Neural progenitor cell (in vitro differentiated cells): ENCODE measurements around the gene RMI1. TPM values are rescaled to one million over a fixed set of nuclear protein-coding genes. Genes with fewer than 3 reads are reported as not detected.
A peak's percentile ranks its signal among the peaks of the same experiment; 100 is the strongest.

ENCODE experiments used
- DNase-seq: peaks from one replicate; pipeline ENCODE4 v3.0.0-alpha.2; 2016; ENCODE audit warnings: low spot score
- H2AFZ ChIP-seq: fragments of 200-600 bp; sonication (generic); replicated peaks from 2 replicates; pipeline ENCODE4 v1.6.1; 2016; ENCODE audit warnings: antibody characterized with exemption
- H3F3A ChIP-seq: fragments of 200-600 bp; sonication (generic); 2 replicates; pipeline ENCODE4 v1.6.1; 2016; ENCODE audit warnings: antibody characterized with exemption, low read depth
- H3K27ac ChIP-seq: fragments of 200-600 bp; sonication (generic); 2 replicates; pipeline ENCODE4 v1.5.1; 2016; ENCODE audit warnings: mild to moderate bottlenecking
- H3K27me3 ChIP-seq: fragments of 200-600 bp; sonication (generic); 2 replicates; pipeline ENCODE4 v1.6.1; 2016; ENCODE audit warnings: mild to moderate bottlenecking, moderate library complexity
- H3K36me3 ChIP-seq: fragments of 200-600 bp; sonication (generic); 2 replicates; pipeline ENCODE4 v1.5.1; 2016
- H3K4me1 ChIP-seq: fragments of 200-600 bp; sonication (generic); 2 replicates; pipeline ENCODE4 v1.6.1; 2016; ENCODE audit warnings: mixed run types
- H3K4me2 ChIP-seq: fragments of 200-600 bp; sonication (generic); 2 replicates; pipeline ENCODE4 v1.6.1; 2016
- H3K4me3 ChIP-seq: fragments of 200-600 bp; sonication (generic); 2 replicates; pipeline ENCODE4 v1.5.1; 2016
- H3K79me2 ChIP-seq: fragments of 200-600 bp; sonication (generic); 2 replicates; pipeline ENCODE4 v1.6.1; 2016; ENCODE audit warnings: low read depth
- H3K9ac ChIP-seq: fragments of 200-600 bp; sonication (generic); 2 replicates; pipeline ENCODE4 v1.6.1; 2016
- H3K9me3 ChIP-seq: fragments of 200-600 bp; sonication (generic); 2 replicates; pipeline ENCODE4 v1.5.1; 2016; ENCODE audit warnings: low read depth
- H4K20me1 ChIP-seq: fragments of 200-600 bp; sonication (generic); 2 replicates; pipeline ENCODE4 v1.6.1; 2016; ENCODE audit warnings: low read depth
- H3K27ac Mint-ChIP-seq: 3 replicates; pipeline ENCODE4 v1.8.0; 2021; ENCODE audit warnings: mixed read lengths
- H3K27me3 Mint-ChIP-seq: 2 replicates; pipeline ENCODE4 v1.8.0; 2022; ENCODE audit warnings: low read depth, mild to moderate bottlenecking, inconsistent platforms, moderate library complexity, mixed read lengths; ENCODE audit not compliant: insufficient read depth
- H3K36me3 Mint-ChIP-seq: 3 replicates; pipeline ENCODE4 v1.8.0; 2021; ENCODE audit warnings: mixed read lengths
- H3K4me1 Mint-ChIP-seq: 3 replicates; pipeline ENCODE4 v1.8.0; 2021; ENCODE audit warnings: mixed read lengths
- H3K4me3 Mint-ChIP-seq: 3 replicates; pipeline ENCODE4 v1.8.0; 2021; ENCODE audit warnings: mild to moderate bottlenecking, moderate library complexity, mixed read lengths
- H3K9me3 Mint-ChIP-seq: 3 replicates; pipeline ENCODE4 v1.8.0; 2020; ENCODE audit warnings: mixed read lengths
- EZH2 ChIP-seq: fragments of 200-600 bp; sonication (generic); IDR thresholded peaks from 2 replicates; pipeline ENCODE4 v1.6.1; 2017; ENCODE audit warnings: antibody characterized with exemption, mild to moderate bottlenecking, moderate library complexity
- EZH2phosphoT487 ChIP-seq: fragments of 200-600 bp; sonication (generic); IDR thresholded peaks from 2 replicates; pipeline ENCODE4 v1.6.1; 2017; ENCODE audit warnings: antibody characterized with exemption
- total RNA-seq: library from RNA; depleted of rRNA; stranded (reverse); fragments of >200 nt; gene quantifications from 2 replicates; pipeline ENCODE4 v1.2.3, GENCODE V29; 2015; ENCODE audit warnings: low replicate concordance
- TF ChIP-seq, protein P1 (sequence below): fragments of 200-600 bp; sonication (generic); IDR thresholded peaks from 2 replicates; pipeline ENCODE4 v1.5.1; 2017; ENCODE audit warnings: antibody characterized with exemption, mild to moderate bottlenecking

The RMI1 gene
- total RNA-seq, 1 donor from 2014 or later = 35.7 TPM

DNA sequence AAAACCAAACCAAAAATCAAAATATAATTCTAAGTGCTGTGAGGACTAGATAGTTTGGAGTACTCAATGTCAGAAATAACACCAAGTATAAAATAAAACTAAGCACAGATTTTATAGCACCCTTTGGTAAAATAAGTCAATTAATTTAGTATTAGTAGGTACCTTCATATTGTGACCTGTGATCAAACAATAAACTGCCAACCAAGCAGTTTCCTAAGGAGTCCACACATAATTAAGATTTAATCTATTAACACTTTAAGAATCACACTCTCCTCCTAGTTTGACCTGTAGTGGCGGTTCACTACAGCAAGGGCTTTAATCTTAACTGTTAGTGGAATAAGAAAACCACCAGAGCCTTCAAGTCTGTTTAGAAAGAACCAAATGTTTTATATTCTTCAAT is 3.4 kb upstream of the RMI1 start:
- peaks cover 56% of the 10 kb centered on the region for H3K36me3 ChIP-seq
- TF ChIP-seq EZH2phosphoT487 = no peak
- TF ChIP-seq, protein P1, sequence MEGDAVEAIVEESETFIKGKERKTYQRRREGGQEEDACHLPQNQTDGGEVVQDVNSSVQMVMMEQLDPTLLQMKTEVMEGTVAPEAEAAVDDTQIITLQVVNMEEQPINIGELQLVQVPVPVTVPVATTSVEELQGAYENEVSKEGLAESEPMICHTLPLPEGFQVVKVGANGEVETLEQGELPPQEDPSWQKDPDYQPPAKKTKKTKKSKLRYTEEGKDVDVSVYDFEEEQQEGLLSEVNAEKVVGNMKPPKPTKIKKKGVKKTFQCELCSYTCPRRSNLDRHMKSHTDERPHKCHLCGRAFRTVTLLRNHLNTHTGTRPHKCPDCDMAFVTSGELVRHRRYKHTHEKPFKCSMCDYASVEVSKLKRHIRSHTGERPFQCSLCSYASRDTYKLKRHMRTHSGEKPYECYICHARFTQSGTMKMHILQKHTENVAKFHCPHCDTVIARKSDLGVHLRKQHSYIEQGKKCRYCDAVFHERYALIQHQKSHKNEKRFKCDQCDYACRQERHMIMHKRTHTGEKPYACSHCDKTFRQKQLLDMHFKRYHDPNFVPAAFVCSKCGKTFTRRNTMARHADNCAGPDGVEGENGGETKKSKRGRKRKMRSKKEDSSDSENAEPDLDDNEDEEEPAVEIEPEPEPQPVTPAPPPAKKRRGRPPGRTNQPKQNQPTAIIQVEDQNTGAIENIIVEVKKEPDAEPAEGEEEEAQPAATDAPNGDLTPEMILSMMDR = no peak
- no peak for TF ChIP-seq EZH2
- H3K4me1 ChIP-seq = peaks cover 23% of the 10 kb centered on the region
- H3K27me3 ChIP-seq = no peaks in the 10 kb centered on the region
- Mint-ChIP-seq H3K4me1 (peaks cover 32% of the 10 kb centered on the region), H3K27me3 (peaks cover 13% of the 10 kb centered on the region), H3K9me3 (no peaks in the 10 kb centered on the region), H3K36me3 (peaks cover 47% of the 10 kb centered on the region), H3K27ac (no peak overlapping the region), H3K4me3 (peak overlapping the region; percentile 97)
- peaks cover 78% of the 10 kb centered on the region for H4K20me1 ChIP-seq
- H3K4me2 ChIP-seq = peak overlapping the region; percentile 95
- H2AFZ ChIP-seq = no peak overlapping the region
- no peak for DNase-seq
- peaks cover 94% of the 10 kb centered on the region for H3K79me2 ChIP-seq
- H3K27ac ChIP-seq = no peak overlapping the region
- peaks cover 56% of the 10 kb centered on the region for H3F3A ChIP-seq
- H3K4me3 ChIP-seq = peak overlapping the region; percentile 94
- no peaks in the 10 kb centered on the region for H3K9me3 ChIP-seq
- H3K9ac ChIP-seq = peak overlapping the region; percentile 99

- Mint-ChIP-seq H3K9me3 (no peaks in the 10 kb centered on the region), H3K4me1 (peaks cover 44% of the 10 kb centered on the region), H3K27me3 (peaks cover 13% of the 10 kb centered on the region), H3K27ac (peak overlapping the region; percentile 92), H3K4me3 (peak overlapping the region; percentile 97), H3K36me3 (peaks cover 38% of the 10 kb centered on the region)
- H3K79me2 ChIP-seq = peaks cover 94% of the 10 kb centered on the region
- H3K27me3 ChIP-seq = no peaks in the 10 kb centered on the region
- H3K9me3 ChIP-seq = no peaks in the 10 kb centered on the region
- peaks cover 37% of the 10 kb centered on the region for H3K36me3 ChIP-seq
- H4K20me1 ChIP-seq = peaks cover 68% of the 10 kb centered on the region
- H3K4me2 ChIP-seq = peak overlapping the region; percentile 95
- TF ChIP-seq, protein P1 = no peak
- TF ChIP-seq EZH2 (no peak), EZH2phosphoT487 (no peak)
- peak overlapping the region; percentile 98 for H3K27ac ChIP-seq
- H3K4me1 ChIP-seq = peaks cover 36% of the 10 kb centered on the region
- peaks cover 36% of the 10 kb centered on the region for H3F3A ChIP-seq
- peak overlapping the region; percentile 94 for H3K4me3 ChIP-seq
- peak; percentile 90 for DNase-seq
- H2AFZ ChIP-seq = no peak overlapping the region
- H3K9ac ChIP-seq = peak overlapping the region; percentile 99
Observed at GRCh38 chr9:83978992-83979811, 1.4 kb upstream of the RMI1 start.

GRCh38 chr9:83979812-83980394 is 702 bp upstream of the RMI1 start, which contains the start of gene HNRNPK:
Gene HNRNPK, minus strand, starts transcription at chr9:83980215. Its CDS starts 1,963 bp downstream, at chr9:83978252.
- Mint-ChIP-seq H3K4me1 (peaks cover 43% of the 10 kb centered on the region), H3K36me3 (peaks cover 31% of the 10 kb centered on the region), H3K4me3 (peak within 1 kb of the TSS; percentile 97), H3K9me3 (no peaks in the 10 kb centered on the region), H3K27ac (peak within 1 kb of the TSS; percentile 92), H3K27me3 (peaks cover 13% of the 10 kb centered on the region)
- DNase-seq = peak; percentile 99
- Histone ChIP-seq H4K20me1 (peaks cover 68% of the 10 kb centered on the region), H3K4me2 (peak within 1 kb of the TSS; percentile 95), H3K36me3 (peaks cover 30% of the 10 kb centered on the region), H3K27me3 (no peaks in the 10 kb centered on the region), H3F3A (peaks cover 29% of the 10 kb centered on the region), H3K9ac (peak within 1 kb of the TSS; percentile 99), H3K4me1 (peaks cover 36% of the 10 kb centered on the region), H3K4me3 (peak within 1 kb of the TSS; percentile 94), H2AFZ (peak within 1 kb of the TSS; percentile 78), H3K9me3 (no peaks in the 10 kb centered on the region), H3K79me2 (peaks cover 94% of the 10 kb centered on the region), H3K27ac (peak within 1 kb of the TSS; percentile 98)
- TF ChIP-seq EZH2 (no peak), EZH2phosphoT487 (no peak)
- TF ChIP-seq, protein P1 = no peak
